Sigmoid colon (tissue), 7 donors: ENCODE measurements around the gene TATDN3. TPM values are rescaled to one million over a fixed set of nuclear protein-coding genes. Genes with fewer than 3 reads are reported as not detected.

ENCODE experiments used
- DNase-seq: peaks from one replicate; pipeline ENCODE4 v3.0.0-alpha.2; 2019
- H3K27ac ChIP-seq, 4 donors: fragments of 200-600 bp; sonication (generic); one replicate each; pipeline ENCODE4 v1.5.1; 2016 to 2019; ENCODE audit warnings: mild to moderate bottlenecking in 1 of 4
- H3K27me3 ChIP-seq, 3 donors: fragments of 200-600 bp; sonication (generic); one replicate each; pipeline ENCODE4 v1.5.1; 2019; ENCODE audit warnings: mild to moderate bottlenecking in 1 of 3
- H3K36me3 ChIP-seq, 4 donors: fragments of 200-600 bp; sonication (generic); one replicate each; pipeline ENCODE4 v1.5.1; 2016 to 2019
- H3K4me1 ChIP-seq, 4 donors: fragments of 200-600 bp; sonication (generic); one replicate each; pipeline ENCODE4 v1.5.1; 2017 to 2019
- H3K4me3 ChIP-seq, 4 donors: fragments of 200-600 bp; sonication (generic); one replicate each; pipeline ENCODE4 v1.5.1; 2017 to 2019; ENCODE audit warnings: mild to moderate bottlenecking in 2 of 4, moderate library complexity in 1 of 4
- H3K9me3 ChIP-seq, 4 donors: fragments of 200-600 bp in 3 of 4; sonication (generic) in 3 of 4; one replicate each; pipeline versions ENCODE4 v1.5.1 to v1.6.1; 2013 to 2019
- CTCF ChIP-seq, 4 experiments: fragments of 450-650 bp in 3 of 4; fragments of 200-600 bp in 1 of 4; IDR thresholded peaks; one replicate each; pipeline ENCODE4 v1.5.1; 2016 to 2019; ENCODE audit warnings: antibody characterized with exemption in 4 of 4, mild to moderate bottlenecking in 3 of 4, moderate library complexity in 2 of 4
- EP300 ChIP-seq, 4 donors: sonication (generic); formaldehyde crosslinking; IDR thresholded peaks; one replicate each; pipeline ENCODE4 v1.6.1; 2017; ENCODE audit warnings: antibody characterized with exemption in 4 of 4
- POLR2A ChIP-seq, 2 donors: fragments of 450-650 bp; IDR thresholded peaks; one replicate each; pipeline ENCODE4 v1.6.1; 2016; ENCODE audit warnings: antibody characterized with exemption in 2 of 2, mild to moderate bottlenecking in 2 of 2, moderate library complexity in 2 of 2
- POLR2AphosphoS5 ChIP-seq, 4 donors: sonication (generic); formaldehyde crosslinking; IDR thresholded peaks; one replicate each; pipeline ENCODE4 v1.6.1; 2017; ENCODE audit warnings: antibody characterized with exemption in 4 of 4
- WGBS, 2 donors: extraction: QIAGEN DNeasy Blood & Tissue Kit; methylation state at CpG; one replicate each; pipeline ENCODE4 v1.1.7; 2013; 5-methylcytosine and 5-hydroxymethylcytosine counted together
- intact Hi-C: fragments of 100-400 bp; cut with DNase I; formaldehyde crosslinking; loops from one replicate; pipeline ENCODE4 v1.15.1; 2023
- polyA plus RNA-seq, 3 donors: library from polyadenylated mRNA; stranded (reverse); fragments of 200-250 nt; gene quantifications; one replicate each; pipeline ENCODE4 v1.2.3, GENCODE V29; 2013
- total RNA-seq, 4 donors: library from RNA; depleted of rRNA; stranded (reverse); fragments of >200 nt; gene quantifications; one replicate each; pipeline ENCODE4 v1.1.0, GENCODE V29; 2016
- donor health status: healthy with polysubstance abuse.
- donor health status: Bipolar disorder and iron deficiency.
- donor health status: healthy.

Gene TATDN3
- total and polyA plus RNA-seq, 7 donors: 9.1 to 25.7 (median 12.5) TPM

DNA sequence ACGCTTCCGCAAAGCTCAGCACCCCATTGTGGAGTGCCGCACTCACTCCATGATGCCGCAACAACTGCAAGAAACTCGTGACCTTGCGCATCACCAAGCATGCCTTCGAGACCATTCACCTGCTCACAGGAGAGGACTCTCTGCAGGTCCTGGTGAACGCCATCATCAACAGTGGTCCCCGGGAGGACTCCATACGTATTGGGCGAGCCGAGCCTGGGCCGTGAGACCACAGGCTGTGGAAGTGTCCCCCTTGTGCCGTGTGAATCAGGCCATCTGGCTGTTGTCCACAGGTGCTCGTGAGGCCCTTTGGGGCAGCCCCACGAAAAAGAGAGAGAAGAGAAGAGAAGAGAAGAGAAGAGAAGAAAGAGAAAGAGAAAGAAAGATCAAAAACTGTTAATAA is 32.5 kb downstream of the TATDN3 start:
- Histone ChIP-seq H3K9me3 (peaks cover 0 to 10% (median 9%) of the 10 kb centered on the region in 4 donors), H3K27me3 (no peaks in the 10 kb centered on the region), H3K36me3 (no peaks in the 10 kb centered on the region), H3K4me3 (no peak overlapping the region), H3K4me1 (no peaks in the 10 kb centered on the region), H3K27ac (no peak overlapping the region)
- TF ChIP-seq EP300 (IDR thresholded peaks at IDR 0.05) (no peak), POLR2A (IDR thresholded peaks at IDR 0.05) (no peak), CTCF (IDR thresholded peaks at IDR 0.05) (no peak), POLR2AphosphoS5 (IDR thresholded peaks at IDR 0.05) (no peak)
- intact Hi-C loops: no loop called here
- 97% methylated on average over 16 of the region's 16 CpGs for WGBS, 2 donors
- no peak for DNase-seq

DNA sequence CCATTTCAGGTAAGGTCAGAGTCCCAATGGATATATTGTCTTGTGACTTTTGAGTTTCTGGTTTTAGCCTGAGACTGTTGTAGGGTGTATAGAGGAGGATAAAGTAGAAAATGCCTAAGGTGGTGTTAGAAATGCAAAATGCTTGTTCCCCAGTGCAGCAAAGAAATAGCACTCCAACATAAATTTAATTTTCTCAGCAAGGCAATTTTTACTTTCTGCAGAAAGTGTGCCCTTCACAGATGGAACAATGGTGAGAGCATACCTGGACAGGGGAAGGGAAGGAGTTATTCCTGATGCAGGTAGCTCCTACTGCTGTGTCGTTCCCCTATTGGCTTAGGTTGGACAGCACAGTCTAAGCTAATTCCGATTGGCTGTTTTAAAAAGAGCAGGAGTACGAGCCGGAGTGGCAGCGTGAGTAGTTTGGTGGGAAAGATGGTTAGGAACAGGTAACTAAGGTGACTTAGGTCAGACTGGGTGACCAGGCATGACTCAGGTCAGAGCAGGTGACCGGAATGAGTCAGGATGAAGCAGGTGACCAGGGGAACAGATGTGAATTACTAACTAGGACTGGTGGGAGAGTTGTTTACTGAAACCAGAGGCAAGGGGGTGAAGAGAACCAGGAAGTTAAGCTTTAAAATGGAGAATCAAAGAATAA is 34.2 kb downstream of the TATDN3 start:
- DNase-seq: no peak
- Histone ChIP-seq H3K27me3 (no peaks in the 10 kb centered on the region), H3K9me3 (peaks cover 0 to 10% (median 9%) of the 10 kb centered on the region in 4 donors), H3K4me3 (no peak overlapping the region), H3K4me1 (no peaks in the 10 kb centered on the region), H3K36me3 (no peaks in the 10 kb centered on the region), H3K27ac (no peak overlapping the region)
- WGBS, 2 donors: 95 to 97% methylated on average over 6 of the region's 6 CpGs
- intact Hi-C loops: no loop called here
- TF ChIP-seq POLR2AphosphoS5 (IDR thresholded peaks at IDR 0.05): no peak
- no peak for TF ChIP-seq POLR2A (IDR thresholded peaks at IDR 0.05)
- no peak for TF ChIP-seq EP300 (IDR thresholded peaks at IDR 0.05)
- TF ChIP-seq CTCF (IDR thresholded peaks at IDR 0.05): no peak

GRCh38 chr1:212827171-212827776 is 35.6 kb downstream of the TATDN3 start:
- 40 to 82% methylated on average over 4 of the region's 4 CpGs for WGBS, 2 donors
- TF ChIP-seq POLR2A (IDR thresholded peaks at IDR 0.05) (no peak), EP300 (IDR thresholded peaks at IDR 0.05) (no peak), CTCF (IDR thresholded peaks at IDR 0.05) (no peak)
- no peaks in the 10 kb centered on the region for H3K4me1 ChIP-seq
- H3K9me3 ChIP-seq: peaks cover 0 to 10% (median 9%) of the 10 kb centered on the region in 4 donors
- H3K36me3 ChIP-seq: no peaks in the 10 kb centered on the region
- no peaks in the 10 kb centered on the region for H3K27me3 ChIP-seq
- intact Hi-C loops: no loop called here
- no peak for DNase-seq
- no peak overlapping the region for H3K27ac ChIP-seq
- no peak overlapping the region for H3K4me3 ChIP-seq

- no peaks in the 10 kb centered on the region for H3K36me3 ChIP-seq
- no peak overlapping the region for H3K4me3 ChIP-seq
- no peak for DNase-seq
- H3K9me3 ChIP-seq: peaks cover 0 to 10% (median 9%) of the 10 kb centered on the region in 4 donors
- no peak overlapping the region for H3K27ac ChIP-seq
- no peaks in the 10 kb centered on the region for H3K27me3 ChIP-seq
- no peaks in the 10 kb centered on the region for H3K4me1 ChIP-seq
- TF ChIP-seq POLR2AphosphoS5 (IDR thresholded peaks at IDR 0.05) (no peak), EP300 (IDR thresholded peaks at IDR 0.05) (no peak), CTCF (IDR thresholded peaks at IDR 0.05) (no peak), POLR2A (IDR thresholded peaks at IDR 0.05) (no peak)
- WGBS, 2 donors: 13 to 64% methylated on average over 5 of the region's 5 CpGs
- intact Hi-C loops: no loop called here
Observed at GRCh38 chr1:212827831-212828278, 36.2 kb downstream of the TATDN3 start.
